ENCODE results near the gene KLHDC4.
"Not testable (repeated sequence)": the region's sequence is repeated elsewhere in the genome, so short reads cannot be mapped to it uniquely, and the experiment has no call there.

The KLHDC4 gene

GRCh38 chr16:87765776-87766484, at the start of gene KLHDC4:
TSS of gene KLHDC4 (minus strand) at chr16:87765986. CDS start at chr16:87765890, 96 bp downstream.
- DNase-seq: peak; percentile 88 to 92

GRCh38 chr16:87815567-87815966, 49.8 kb upstream of the KLHDC4 start:
- no peak for DNase-seq

DNA sequence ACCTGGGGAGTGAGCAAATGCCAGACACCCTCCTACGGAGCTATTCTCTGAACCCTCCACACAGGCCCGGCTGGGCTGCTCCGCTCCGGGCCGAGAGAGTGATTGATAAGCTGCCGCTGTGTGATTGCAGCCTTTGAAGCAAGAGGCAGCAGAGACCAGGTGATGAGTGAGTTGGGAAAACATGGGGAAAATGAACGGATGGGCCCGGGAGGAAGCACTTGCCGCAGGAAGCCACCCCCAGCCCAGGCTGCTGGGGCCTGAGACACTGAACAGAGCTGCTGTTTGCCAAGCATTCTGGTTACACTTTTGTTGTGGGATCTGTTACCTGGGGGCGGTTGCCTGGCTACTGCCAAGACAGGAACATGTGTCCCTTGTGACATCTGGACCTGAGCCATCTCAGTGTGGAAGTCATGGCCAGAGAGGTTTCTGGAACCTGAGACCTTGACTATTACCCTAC, 46.4 kb upstream of the KLHDC4 start:
- DNase-seq: no peak

GRCh38 chr16:87811454-87811853, 45.7 kb upstream of the KLHDC4 start:
- not testable (repeated sequence) for DNase-seq

- no peak for DNase-seq
These were observed 43.5 kb upstream of the KLHDC4 start for GRCh38 chr16:87809150-87809902.

DNA sequence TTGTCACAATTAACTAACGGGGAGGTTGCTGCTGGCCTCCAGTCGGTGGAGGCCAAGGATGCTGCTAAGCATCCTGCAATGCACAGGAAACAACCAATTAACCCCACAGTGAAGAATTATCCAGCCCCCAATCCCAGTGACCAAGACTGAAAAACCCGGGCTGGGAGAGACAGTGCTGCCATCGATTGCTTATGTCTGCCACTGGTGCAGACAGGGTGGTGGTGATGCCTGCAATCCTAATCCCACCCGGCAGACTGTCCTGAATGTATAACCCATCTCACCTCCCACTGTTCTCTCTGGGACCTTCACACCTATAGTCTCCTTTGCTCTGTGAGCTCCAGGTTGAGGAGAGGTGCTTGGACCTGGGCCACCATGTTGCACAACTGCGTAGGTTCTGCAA, 42.3 kb upstream of the KLHDC4 start:
- DNase-seq: no peak

GRCh38 chr16:87806641-87807546, 41.1 kb upstream of the KLHDC4 start:
- DNase-seq: peak in 1 of 2 donors; percentile 43

DNA sequence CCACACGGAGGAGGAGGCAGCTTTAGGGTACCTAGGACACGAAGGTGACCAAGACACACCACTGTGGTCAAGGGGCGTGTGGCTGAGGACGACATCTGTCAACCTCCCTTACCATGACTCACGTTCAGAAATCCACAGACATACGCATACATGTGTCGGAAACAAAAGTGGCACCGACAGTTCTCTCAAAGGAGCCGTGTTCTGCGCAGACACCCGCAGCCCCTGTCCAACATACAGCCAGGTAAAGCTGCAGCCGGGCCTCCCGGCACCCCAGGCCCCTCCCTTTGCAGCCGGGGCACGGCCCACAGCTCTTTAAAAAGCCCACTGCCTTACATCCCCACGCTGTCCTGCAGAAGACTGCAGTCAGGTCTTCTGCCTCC, 40.5 kb upstream of the KLHDC4 start:
- no peak for DNase-seq

- DNase-seq: no peak
These were observed 37.6 kb upstream of the KLHDC4 start for GRCh38 chr16:87803385-87803784.

- no peak for DNase-seq
These were observed 36.9 kb upstream of the KLHDC4 start for GRCh38 chr16:87802670-87803069.

DNA sequence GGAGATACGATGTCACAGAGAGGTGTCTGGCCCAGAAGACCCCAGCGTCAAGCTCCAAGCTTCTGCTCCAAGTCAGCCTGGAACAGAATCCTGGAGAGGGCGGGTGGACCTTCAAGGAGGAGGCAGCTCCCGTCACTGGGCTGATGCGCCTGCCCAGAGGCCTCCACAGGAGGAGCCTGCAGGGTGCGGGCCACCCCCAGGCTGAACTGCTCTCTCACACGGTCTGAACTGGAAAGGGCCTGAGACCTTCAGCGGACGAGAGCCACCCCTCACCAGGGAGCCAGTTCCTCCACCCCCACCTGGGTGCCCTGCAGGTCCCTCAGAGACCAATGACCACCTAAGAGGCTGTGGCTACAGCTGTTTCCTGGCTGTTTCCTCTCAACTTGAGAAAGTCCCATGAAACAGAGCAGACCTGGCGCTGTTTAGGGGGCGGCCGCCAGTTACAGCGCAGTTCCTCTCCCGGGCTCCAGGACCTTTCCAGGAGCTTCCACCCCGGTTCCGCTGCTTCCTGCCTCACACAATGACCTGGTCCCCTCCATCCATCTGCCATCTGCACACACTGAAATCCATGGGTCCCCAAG, 36.0 kb upstream of the KLHDC4 start:
- no peak for DNase-seq

- no peak for DNase-seq
These were observed 34.7 kb upstream of the KLHDC4 start for GRCh38 chr16:87800497-87800896.

DNA sequence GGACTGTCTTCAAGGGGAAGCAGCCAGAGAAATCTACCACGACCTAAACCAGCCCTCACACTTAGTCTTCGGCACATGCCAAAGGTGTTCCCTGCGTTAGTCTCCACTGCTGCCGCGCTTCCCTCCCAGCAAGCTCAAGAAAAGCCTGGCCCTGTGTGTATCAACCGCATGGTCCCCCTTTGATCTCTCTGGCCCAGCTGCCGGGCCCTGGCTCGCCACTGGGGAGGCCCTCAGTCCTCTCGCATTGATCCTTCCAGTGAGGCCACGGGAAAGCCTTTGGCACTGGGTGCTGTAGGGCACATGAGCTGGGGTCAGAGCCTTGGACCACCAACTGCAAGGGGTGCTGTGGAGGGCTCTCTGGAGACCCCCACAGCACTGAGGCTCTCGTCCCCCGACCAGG, 29.6 kb upstream of the KLHDC4 start:
- DNase-seq: no peak

DNA sequence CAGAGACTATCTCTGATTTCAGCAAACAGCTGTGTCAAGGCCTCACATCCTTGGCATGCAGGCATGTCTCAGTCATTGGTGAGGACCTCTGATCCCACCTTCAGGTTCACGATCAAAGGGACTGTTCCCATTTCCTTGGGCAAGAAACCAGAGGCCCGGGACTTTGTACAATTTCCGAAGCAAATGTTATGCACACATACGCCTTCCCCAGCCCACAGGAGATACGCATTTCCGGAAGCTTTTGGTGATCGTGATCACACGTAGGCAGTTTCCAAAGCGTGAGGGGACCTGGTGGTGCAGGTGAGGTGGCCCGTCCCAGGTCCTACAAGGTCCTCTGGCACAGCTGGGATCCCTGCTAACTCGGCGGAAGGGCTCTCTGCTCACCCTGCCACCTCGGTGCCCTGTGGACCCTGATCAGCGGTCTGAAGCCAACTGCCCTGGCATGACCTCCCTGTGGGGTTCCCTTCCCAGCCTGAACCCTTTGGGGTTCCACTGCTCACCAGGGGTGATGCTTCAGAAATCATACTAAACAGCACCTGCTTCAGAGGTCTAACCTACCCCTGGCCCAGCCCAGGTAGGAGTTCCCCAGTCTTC, 28.8 kb upstream of the KLHDC4 start:
- DNase-seq: no peak

- DNase-seq: no peak
These were observed 26.4 kb upstream of the KLHDC4 start for GRCh38 chr16:87792205-87792565.

- DNase-seq: no peak
These were observed 25.8 kb upstream of the KLHDC4 start for GRCh38 chr16:87791295-87792204.

DNA sequence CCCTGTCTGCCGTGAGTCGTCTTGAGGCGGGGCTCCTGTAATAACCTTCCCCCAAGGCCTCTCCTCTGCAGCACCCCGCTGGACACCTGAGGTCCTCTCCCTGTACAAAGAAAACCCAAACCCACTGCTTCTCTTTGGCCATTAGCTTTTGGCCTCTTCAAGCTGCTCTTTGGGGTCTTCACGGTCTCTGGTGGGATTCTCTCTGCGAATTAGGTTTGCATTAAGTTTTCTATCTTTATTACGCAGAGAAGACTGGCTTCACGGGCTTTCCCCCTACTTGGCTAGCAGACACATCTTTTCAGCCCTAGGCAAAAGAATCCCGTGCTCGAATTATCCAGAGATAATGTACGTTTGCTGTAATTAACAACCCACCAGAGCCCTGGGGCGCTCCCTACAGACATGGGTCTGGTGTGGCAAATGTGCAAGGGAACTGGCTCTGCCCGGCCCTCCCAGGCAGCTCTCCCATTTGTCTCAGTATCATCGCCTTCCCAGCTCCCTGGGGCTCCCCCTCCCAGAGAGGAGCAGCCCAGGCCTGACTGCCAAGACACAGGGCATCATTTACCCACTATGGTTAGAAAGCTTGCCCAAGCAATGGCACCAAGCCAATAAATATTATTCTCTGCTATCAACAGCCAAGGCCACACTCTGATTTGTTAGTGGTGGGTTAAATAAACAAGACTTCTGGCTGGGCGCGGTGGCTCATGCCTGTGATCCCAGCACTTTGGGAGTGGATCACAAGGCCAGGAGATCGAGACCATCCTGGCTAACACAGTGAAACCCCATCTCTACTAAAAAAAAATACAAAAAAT, 24.7 kb upstream of the KLHDC4 start:
- DNase-seq: no peak

GRCh38 chr16:87789437-87790291, 23.9 kb upstream of the KLHDC4 start:
- no peak for DNase-seq

DNA sequence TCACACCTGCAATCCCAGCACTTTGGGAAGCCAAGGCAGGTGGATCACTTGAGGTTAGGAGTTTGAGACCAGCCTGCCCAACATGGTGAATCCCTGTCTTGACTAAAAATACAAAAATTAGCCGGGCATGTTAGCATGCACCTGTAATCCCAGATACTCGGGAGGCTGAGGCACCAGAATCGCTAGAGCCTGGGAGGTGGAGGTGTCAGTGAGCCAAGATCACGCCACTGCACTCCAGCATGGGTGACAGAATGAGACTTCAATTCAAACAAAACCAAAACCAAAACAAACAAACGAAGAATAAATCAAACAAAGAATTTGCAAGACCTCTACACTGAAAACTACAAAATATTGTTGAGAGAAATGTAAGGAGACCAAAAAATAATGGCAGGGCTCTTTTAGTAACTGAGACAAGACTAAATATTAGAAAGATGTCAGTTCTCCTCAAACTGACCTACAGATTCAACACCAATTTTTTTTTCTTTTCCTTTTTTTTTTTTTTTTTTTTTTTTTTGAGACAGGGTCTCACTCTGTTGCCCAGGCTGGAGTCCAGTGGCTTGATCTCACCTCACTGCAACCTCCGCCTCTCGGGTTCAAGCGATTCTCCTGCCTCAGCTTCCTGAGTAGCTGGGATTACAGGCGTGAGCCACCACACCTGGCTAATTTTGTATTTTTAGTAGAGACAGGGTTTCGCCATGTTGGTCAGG, 23.1 kb upstream of the KLHDC4 start:
- DNase-seq: not testable (repeated sequence)
